ENCODE results near the gene ENPP6.

The ENPP6 gene

GRCh38 chr4:184110452-184111224 lies 107.0 kb downstream of the ENPP6 start:
- no peak for DNase-seq

GRCh38 chr4:184108006-184108501 lies 109.6 kb downstream of the ENPP6 start:
- DNase-seq = no peak

GRCh38 chr4:184104419-184105101 lies 113.1 kb downstream of the ENPP6 start:
- no peak for DNase-seq

GRCh38 chr4:184103527-184104264 lies 114.0 kb downstream of the ENPP6 start:
- no peak for DNase-seq

- DNase-seq = no peak
These were observed 114.7 kb downstream of the ENPP6 start for GRCh38 chr4:184102927-184103326.

GRCh38 chr4:184102488-184102887 lies 115.2 kb downstream of the ENPP6 start:
- DNase-seq = no peak

GRCh38 chr4:184101711-184102110 lies 116.0 kb downstream of the ENPP6 start:
- no peak for DNase-seq

- peak in 31 of 56 donors; percentile 3 to 62 (median 22) for DNase-seq
These were observed 117.3 kb downstream of the ENPP6 start for GRCh38 chr4:184100297-184100885.

GRCh38 chr4:184099535-184099966 lies 118.1 kb downstream of the ENPP6 start:
- peak in 21 of 56 donors; percentile 7 to 64 (median 20) for DNase-seq

- no peak for DNase-seq
These were observed 118.7 kb downstream of the ENPP6 start for GRCh38 chr4:184099000-184099399.

GRCh38 chr4:184097815-184098214 lies 119.9 kb downstream of the ENPP6 start:
- DNase-seq = no peak

GRCh38 chr4:184097241-184097605 lies 120.5 kb downstream of the ENPP6 start:
- peak in 30 of 56 donors; percentile 6 to 70 (median 22) for DNase-seq

GRCh38 chr4:184096561-184097240 lies 121.0 kb downstream of the ENPP6 start:
- DNase-seq = no peak

GRCh38 chr4:184094532-184095159 lies 123.0 kb downstream of the ENPP6 start:
- DNase-seq = peak in 2 of 56 donors; percentile 3 to 8

GRCh38 chr4:184091986-184092385 lies 125.7 kb downstream of the ENPP6 start:
- no peak for DNase-seq

- DNase-seq = no peak
These were observed 127.1 kb downstream of the ENPP6 start for GRCh38 chr4:184090571-184090970.

- DNase-seq = no peak
These were observed 137.0 kb downstream of the ENPP6 start for GRCh38 chr4:184080674-184081073.

GRCh38 chr4:184074677-184075388 lies 142.8 kb downstream of the ENPP6 start:
- no peak for DNase-seq

- no peak for DNase-seq
These were observed 149.6 kb downstream of the ENPP6 start for GRCh38 chr4:184067931-184068554.
